Stimulated activated CD4-positive, alpha-beta T cell treated with anti-CD3 and anti-CD28 coated beads, TNF-alpha, amount 100 ng/mL, for 24 hours (primary cell): Measurements from ENCODE around the gene PRRC2B.
"Not testable (repeated sequence)": the region's sequence is repeated elsewhere in the genome, so short reads cannot be mapped to it uniquely, and the experiment has no call there.

Source experiments
- DNase-seq, 3 experiments: peaks; one replicate each; pipeline ENCODE4 v3.0.0-alpha.2; 2020; ENCODE audit warnings: low read depth in 3 of 3

PRRC2B gene

GRCh38 chr9:131485728-131486422 lies 92.0 kb downstream of the PRRC2B start:
- no peak for DNase-seq

GRCh38 chr9:131487001-131487400 lies 93.1 kb downstream of the PRRC2B start:
- no peak for DNase-seq

- DNase-seq: no peak
These were observed 93.7 kb downstream of the PRRC2B start for GRCh38 chr9:131487621-131488031.

GRCh38 chr9:131490514-131490913 lies 96.6 kb downstream of the PRRC2B start:
- DNase-seq: no peak

GRCh38 chr9:131491001-131491710 lies 97.3 kb downstream of the PRRC2B start:
- no peak for DNase-seq

GRCh38 chr9:131492070-131492469 lies 98.2 kb downstream of the PRRC2B start:
- no peak for DNase-seq

- no peak for DNase-seq
These were observed 100.5 kb downstream of the PRRC2B start for GRCh38 chr9:131494296-131494870.

GRCh38 chr9:131495785-131496184 lies 101.9 kb downstream of the PRRC2B start:
- no peak for DNase-seq

GRCh38 chr9:131496844-131497405 lies 103.0 kb downstream of the PRRC2B start:
- DNase-seq: no peak

GRCh38 chr9:131499254-131499767 lies 105.4 kb downstream of the PRRC2B start:
- DNase-seq: no peak

- peak; percentile 31 to 65 (median 52) for DNase-seq
These were observed 106.5 kb downstream of the PRRC2B start for GRCh38 chr9:131500377-131500776.

GRCh38 chr9:131500939-131501541 lies 107.2 kb downstream of the PRRC2B start:
- DNase-seq: peak in 2 of 3 experiments; percentile 22 to 58

- DNase-seq: peak; percentile 79 to 88 (median 81)
These were observed 109.1 kb downstream of the PRRC2B start, which contains the start of gene POMT1 for GRCh38 chr9:131502781-131503625. POMT1 (plus strand) TSS chr9:131502918; CDS start chr9:131504219, 1,301 bp downstream.

- peak; percentile 23 to 75 (median 60) for DNase-seq
These were observed 110.0 kb downstream of the PRRC2B start for GRCh38 chr9:131503626-131504465.

GRCh38 chr9:131505012-131505411 lies 111.1 kb downstream of the PRRC2B start:
- DNase-seq: no peak

GRCh38 chr9:131511416-131511815 lies 117.5 kb downstream of the PRRC2B start:
- DNase-seq: no peak

- no peak for DNase-seq
These were observed 118.0 kb downstream of the PRRC2B start for GRCh38 chr9:131511880-131512279.

GRCh38 chr9:131513177-131513576 lies 119.3 kb downstream of the PRRC2B start:
- DNase-seq: no peak

- DNase-seq: not testable (repeated sequence)
These were observed 121.7 kb downstream of the PRRC2B start for GRCh38 chr9:131515559-131516031.

- DNase-seq: no peak
These were observed 122.2 kb downstream of the PRRC2B start for GRCh38 chr9:131516100-131516499.
